MCF 10A (cell line): ENCODE data around the gene IL23R. TPM values are rescaled to one million over a fixed set of nuclear protein-coding genes. Genes with fewer than 3 reads are reported as not detected.

Experiments used
- BruUV-seq: library from RNA; stranded (reverse); fragments of 400-500 nt; replicated peaks from 2 replicates; lab custom pipeline; 2021; lab: Mats Ljungman, UMichigan
- CTCF ChIA-PET: fragments of 300-600 bp; sonication (Branson Sonifier 250); formaldehyde crosslinking; extraction: SDS; loops from one replicate; lab custom pipeline; 2021; ENCODE audit warnings: antibody characterized with exemption, inconsistent platforms; lab: Yijun Ruan, JAX
- POLR2A ChIA-PET: fragments of 300-600, 350-650 bp; sonication (Branson Sonifier 250); formaldehyde crosslinking; extraction: SDS; loops from one replicate; lab custom pipeline; 2020; ENCODE audit warnings: antibody characterized with exemption, inconsistent platforms; lab: Yijun Ruan, JAX
- DNase-seq: peaks from one replicate; pipeline ENCODE4 v3.0.0-alpha.2; 2018; ENCODE audit not compliant: unreplicated experiment
- H3K27ac Mint-ChIP-seq: one replicate; pipeline ENCODE4 v1.8.0; 2022; ENCODE audit warnings: mild to moderate bottlenecking, low read depth, mixed read lengths; ENCODE audit not compliant: unreplicated experiment
- H3K27me3 Mint-ChIP-seq: one replicate; pipeline ENCODE4 v1.8.0; 2022; ENCODE audit warnings: mixed read lengths; ENCODE audit not compliant: insufficient read depth, unreplicated experiment
- H3K36me3 Mint-ChIP-seq: one replicate; pipeline ENCODE4 v1.8.0; 2022; ENCODE audit warnings: mild to moderate bottlenecking, moderate library complexity, mixed read lengths; ENCODE audit not compliant: insufficient read depth, unreplicated experiment
- H3K4me1 Mint-ChIP-seq: one replicate; pipeline ENCODE4 v1.8.0; 2022; ENCODE audit warnings: mixed read lengths; ENCODE audit not compliant: insufficient read depth, unreplicated experiment
- H3K4me3 Mint-ChIP-seq: one replicate; pipeline ENCODE4 v1.8.0; 2022; ENCODE audit warnings: mild to moderate bottlenecking, moderate library complexity, mixed read lengths; ENCODE audit not compliant: unreplicated experiment
- H3K9me3 Mint-ChIP-seq: one replicate; pipeline ENCODE4 v1.8.0; 2022; ENCODE audit warnings: mixed read lengths; ENCODE audit not compliant: unreplicated experiment
- CTCF ChIP-seq: fragments of 200-600 bp; IDR thresholded peaks from one replicate; pipeline ENCODE4 v1.8.0; 2022; ENCODE audit warnings: antibody characterized with exemption, mild to moderate bottlenecking; ENCODE audit not compliant: unreplicated experiment
- intact Hi-C: fragments of 100-400 bp; cut with micrococcal nuclease; formaldehyde crosslinking; loops from 2 replicates; pipeline ENCODE4 v1.14.1; 2022
- total RNA-seq: library from RNA; stranded (reverse); gene quantifications from 2 replicates; pipeline ENCODE4 v1.2.3, GENCODE V29; 2022

IL23R gene
- total RNA-seq, 1 experiment from 2014 or later: not detected

GRCh38 chr1:67133177-67133576, 33.1 kb upstream of the IL23R start:
- no peaks in the 10 kb centered on the region for H3K9me3 Mint-ChIP-seq
- no peaks in the 10 kb centered on the region for H3K27me3 Mint-ChIP-seq
- no peak overlapping the region for H3K4me3 Mint-ChIP-seq
- DNase-seq: no peak
- no peak overlapping the region for H3K27ac Mint-ChIP-seq
- peaks cover 7% of the 10 kb centered on the region for H3K4me1 Mint-ChIP-seq
- intact Hi-C loops: no loop called here
- no peak for TF ChIP-seq CTCF
- no TSS peak for BruUV-seq
- no peaks in the 10 kb centered on the region for H3K36me3 Mint-ChIP-seq
- POLR2A ChIA-PET: no interaction called here
- CTCF ChIA-PET: interaction anchor here (1.6 kb wide), 1 partner anchor 13 kb away, joined by 3 read pairs; no protein-coding TSS in a partner anchor

- DNase-seq: no peak
- CTCF ChIA-PET: interaction anchor here (0.6 to 5.7 kb wide), 2 partner anchors 10 to 14 kb away, joined by 4 to 36 read pairs; no protein-coding TSS in a partner anchor
- Mint-ChIP-seq H3K9me3 (no peaks in the 10 kb centered on the region), H3K36me3 (no peaks in the 10 kb centered on the region), H3K4me3 (no peak within 1 kb of the TSS), H3K27ac (no peak within 1 kb of the TSS), H3K4me1 (peaks cover 7% of the 10 kb centered on the region), H3K27me3 (no peaks in the 10 kb centered on the region)
- POLR2A ChIA-PET: interaction anchor here (1.4 to 1.6 kb wide), 2 partner anchors 74 to 82 kb away, joined by 4 to 5 read pairs; no protein-coding TSS in a partner anchor
- TF ChIP-seq CTCF: no peak
- no TSS peak for BruUV-seq
- intact Hi-C loops: no loop called here
Observed at GRCh38 chr1:67134695-67135094, 31.6 kb upstream of the IL23R start, which contains the start of gene C1orf141. Gene C1orf141, minus strand, starts transcription at chr1:67134970. Its CDS starts 7,730 bp downstream, at chr1:67127240.

- CTCF ChIA-PET: interaction anchor here (0.6 to 5.7 kb wide), 4 partner anchors 9 to 81 kb away, joined by 3 to 36 read pairs (median 4); no protein-coding TSS in a partner anchor
- H3K27ac Mint-ChIP-seq: no peak overlapping the region
- H3K4me3 Mint-ChIP-seq: no peak overlapping the region
- H3K9me3 Mint-ChIP-seq: no peaks in the 10 kb centered on the region
- intact Hi-C loops: no loop called here
- peak; percentile 34 for DNase-seq
- TF ChIP-seq CTCF: no peak
- POLR2A ChIA-PET: interaction anchor here (1.0 to 1.6 kb wide), 5 partner anchors 75 to 151 kb away, joined by 3 to 5 read pairs (median 3); no protein-coding TSS in a partner anchor
- no TSS peak for BruUV-seq
- peaks cover 7% of the 10 kb centered on the region for H3K4me1 Mint-ChIP-seq
- H3K36me3 Mint-ChIP-seq: no peaks in the 10 kb centered on the region
- no peaks in the 10 kb centered on the region for H3K27me3 Mint-ChIP-seq
Observed at GRCh38 chr1:67135354-67135753, 30.9 kb upstream of the IL23R start.

- H3K36me3 Mint-ChIP-seq: no peaks in the 10 kb centered on the region
- DNase-seq: no peak
- POLR2A ChIA-PET: interaction anchor here (0.9 to 1.2 kb wide), 2 partner anchors 9 to 141 kb away, joined by 3 to 5 read pairs; no protein-coding TSS in a partner anchor
- H3K4me3 Mint-ChIP-seq: no peak overlapping the region
- H3K27ac Mint-ChIP-seq: no peak overlapping the region
- intact Hi-C loops: no loop called here
- no peaks in the 10 kb centered on the region for H3K27me3 Mint-ChIP-seq
- peaks cover 7% of the 10 kb centered on the region for H3K4me1 Mint-ChIP-seq
- CTCF ChIA-PET: interaction anchor here (0.8 to 5.7 kb wide), 2 partner anchors 11 kb away, joined by 4 to 36 read pairs; no protein-coding TSS in a partner anchor
- no TSS peak for BruUV-seq
- no peaks in the 10 kb centered on the region for H3K9me3 Mint-ChIP-seq
- TF ChIP-seq CTCF: no peak
Observed at GRCh38 chr1:67137307-67137753, 28.9 kb upstream of the IL23R start.
